Activated CD8-positive, alpha-beta T cell treated with anti-CD3 and anti-CD28 coated beads for 36 hours (primary cell): ENCODE data around the gene CREB1. TPM values are rescaled to one million over a fixed set of nuclear protein-coding genes. Genes with fewer than 3 reads are reported as not detected.
A peak's percentile ranks its signal among the peaks of the same experiment; 100 is the strongest.

Experiments
- ATAC-seq: fragments of 200-7000 bp; cut with Tn5 transposase; one replicate; pipeline ENCODE4 v1.10.0; 2021; ENCODE audit warnings: mild to moderate bottlenecking, moderate library complexity
- CTCF ChIA-PET: fragments of 350-600 bp; sonication (Branson Sonifier 250); formaldehyde crosslinking; loops from one replicate; lab custom pipeline; 2021; ENCODE audit warnings: antibody characterized with exemption; lab: Charles Lee
- POLR2A ChIA-PET: fragments of 350-600 bp; sonication (Branson Sonifier 250); formaldehyde crosslinking; loops from one replicate; lab custom pipeline; 2021; ENCODE audit warnings: antibody characterized with exemption; lab: Charles Lee
- DNase-seq: peaks from one replicate; pipeline ENCODE4 v3.0.0-alpha.2; 2020
- H3K27ac Mint-ChIP-seq: one replicate; pipeline ENCODE4 v1.8.0; 2021; ENCODE audit warnings: mild to moderate bottlenecking, mixed read lengths
- H3K27me3 Mint-ChIP-seq: one replicate; pipeline ENCODE4 v1.8.0; 2021; ENCODE audit warnings: mixed read lengths
- H3K36me3 Mint-ChIP-seq: one replicate; pipeline ENCODE4 v1.8.0; 2021; ENCODE audit warnings: low read depth, mixed read lengths
- H3K4me1 Mint-ChIP-seq: one replicate; pipeline ENCODE4 v1.8.0; 2021; ENCODE audit warnings: low read depth, mixed read lengths
- H3K4me3 Mint-ChIP-seq: one replicate; pipeline ENCODE4 v1.8.0; 2021; ENCODE audit warnings: mild to moderate bottlenecking, moderate library complexity, mixed read lengths
- H3K9me3 Mint-ChIP-seq: one replicate; pipeline ENCODE4 v1.8.0; 2021; ENCODE audit warnings: mixed read lengths
- intact Hi-C: fragments of 100-400 bp; cut with micrococcal nuclease; formaldehyde crosslinking; loops from one replicate; pipeline ENCODE4 v1.10.0; 2022
- total RNA-seq, 2 experiments: library from RNA; stranded (reverse); gene quantifications; one replicate each; pipeline ENCODE4 v1.2.3, GENCODE V29; 2021
- TF ChIP-seq, protein P1 (sequence below): fragments of 200-600 bp; IDR thresholded peaks from one replicate; pipeline ENCODE4 v1.8.0; 2022; ENCODE audit warnings: antibody characterized with exemption, mild to moderate bottlenecking

The CREB1 gene
- total RNA-seq, 2 experiments from 2014 or later: 92.8 to 95.8 TPM

DNA sequence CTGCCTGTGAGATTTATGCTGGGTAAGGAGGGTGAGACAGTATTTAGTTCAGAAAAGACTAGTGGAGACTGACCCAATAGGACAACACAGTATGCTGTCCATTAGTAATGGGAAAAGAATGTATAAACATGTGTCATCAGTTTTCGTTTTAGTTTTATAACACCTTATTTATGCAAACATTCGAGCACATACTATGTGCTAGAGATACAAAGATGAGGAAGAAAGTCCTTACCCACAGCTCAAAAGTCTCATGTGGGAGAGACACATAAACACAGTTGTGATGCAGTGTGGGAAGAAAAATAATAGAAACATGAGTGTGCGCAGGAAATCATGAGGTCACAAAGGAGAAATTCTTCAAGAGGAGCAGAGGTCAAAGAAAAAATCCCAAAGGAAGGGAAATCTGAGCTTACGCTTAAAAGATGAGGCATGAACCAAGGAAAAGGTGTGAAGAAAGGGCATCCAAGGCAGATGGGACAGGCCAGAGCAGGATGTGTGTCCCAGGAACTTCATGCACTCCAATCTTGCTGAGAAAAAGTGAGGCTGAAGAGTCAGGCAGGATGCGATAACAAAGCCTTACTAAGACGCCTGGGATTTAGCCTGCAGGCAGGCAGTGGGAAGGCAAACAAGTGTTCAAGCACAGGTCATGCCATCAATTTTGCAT, 87.4 kb downstream of the CREB1 start:
- no peak for ATAC-seq
- TF ChIP-seq, protein P1, sequence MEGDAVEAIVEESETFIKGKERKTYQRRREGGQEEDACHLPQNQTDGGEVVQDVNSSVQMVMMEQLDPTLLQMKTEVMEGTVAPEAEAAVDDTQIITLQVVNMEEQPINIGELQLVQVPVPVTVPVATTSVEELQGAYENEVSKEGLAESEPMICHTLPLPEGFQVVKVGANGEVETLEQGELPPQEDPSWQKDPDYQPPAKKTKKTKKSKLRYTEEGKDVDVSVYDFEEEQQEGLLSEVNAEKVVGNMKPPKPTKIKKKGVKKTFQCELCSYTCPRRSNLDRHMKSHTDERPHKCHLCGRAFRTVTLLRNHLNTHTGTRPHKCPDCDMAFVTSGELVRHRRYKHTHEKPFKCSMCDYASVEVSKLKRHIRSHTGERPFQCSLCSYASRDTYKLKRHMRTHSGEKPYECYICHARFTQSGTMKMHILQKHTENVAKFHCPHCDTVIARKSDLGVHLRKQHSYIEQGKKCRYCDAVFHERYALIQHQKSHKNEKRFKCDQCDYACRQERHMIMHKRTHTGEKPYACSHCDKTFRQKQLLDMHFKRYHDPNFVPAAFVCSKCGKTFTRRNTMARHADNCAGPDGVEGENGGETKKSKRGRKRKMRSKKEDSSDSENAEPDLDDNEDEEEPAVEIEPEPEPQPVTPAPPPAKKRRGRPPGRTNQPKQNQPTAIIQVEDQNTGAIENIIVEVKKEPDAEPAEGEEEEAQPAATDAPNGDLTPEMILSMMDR: no peak
- H3K27ac Mint-ChIP-seq: peak overlapping the region; percentile 0
- peaks cover 27% of the 10 kb centered on the region for H3K4me1 Mint-ChIP-seq
- POLR2A ChIA-PET: interaction anchor here (1.0 kb wide), 1 partner anchor 9 kb away, joined by 3 read pairs; no protein-coding TSS in a partner anchor
- H3K36me3 Mint-ChIP-seq: peaks cover 64% of the 10 kb centered on the region
- no peak overlapping the region for H3K4me3 Mint-ChIP-seq
- intact Hi-C loops: no loop called here
- CTCF ChIA-PET: no interaction called here
- no peaks in the 10 kb centered on the region for H3K9me3 Mint-ChIP-seq
- no peak for DNase-seq
- H3K27me3 Mint-ChIP-seq: no peaks in the 10 kb centered on the region

DNA sequence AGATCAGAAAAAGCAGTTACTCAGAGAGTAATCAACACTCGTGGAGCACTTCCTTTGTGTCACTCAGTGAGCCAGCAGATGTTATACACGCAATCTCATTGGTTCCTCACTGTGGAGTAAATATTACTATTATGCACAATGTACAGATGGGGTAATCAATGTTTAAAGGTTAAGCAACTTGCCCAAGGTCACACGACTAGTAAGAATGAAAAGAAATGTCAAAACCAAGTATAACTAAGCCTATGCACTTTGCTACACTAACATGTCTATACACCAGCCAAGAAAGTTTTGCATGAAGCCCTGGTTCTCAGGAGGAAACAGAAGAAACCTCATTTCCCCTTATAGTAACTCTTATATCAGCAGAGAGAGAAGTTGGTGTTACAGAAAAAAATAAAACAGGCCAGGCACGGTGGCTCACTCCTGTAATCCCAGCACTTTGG, 90.0 kb downstream of the CREB1 start:
- Mint-ChIP-seq H3K9me3 (no peaks in the 10 kb centered on the region), H3K4me3 (no peak overlapping the region), H3K27me3 (no peaks in the 10 kb centered on the region), H3K36me3 (peaks cover 71% of the 10 kb centered on the region), H3K27ac (peak overlapping the region; percentile 56), H3K4me1 (peaks cover 44% of the 10 kb centered on the region)
- TF ChIP-seq, protein P1: no peak
- no peak for ATAC-seq
- no peak for DNase-seq
- CTCF ChIA-PET: no interaction called here
- POLR2A ChIA-PET: interaction anchor here (1.2 kb wide), 1 partner anchor 11 kb away, joined by 4 read pairs; no protein-coding TSS in a partner anchor
- intact Hi-C loops: loop anchor here (10.0 kb wide), 1 partner anchor 645 kb away; the partner anchor contains the start of gene PIKFYVE

DNA sequence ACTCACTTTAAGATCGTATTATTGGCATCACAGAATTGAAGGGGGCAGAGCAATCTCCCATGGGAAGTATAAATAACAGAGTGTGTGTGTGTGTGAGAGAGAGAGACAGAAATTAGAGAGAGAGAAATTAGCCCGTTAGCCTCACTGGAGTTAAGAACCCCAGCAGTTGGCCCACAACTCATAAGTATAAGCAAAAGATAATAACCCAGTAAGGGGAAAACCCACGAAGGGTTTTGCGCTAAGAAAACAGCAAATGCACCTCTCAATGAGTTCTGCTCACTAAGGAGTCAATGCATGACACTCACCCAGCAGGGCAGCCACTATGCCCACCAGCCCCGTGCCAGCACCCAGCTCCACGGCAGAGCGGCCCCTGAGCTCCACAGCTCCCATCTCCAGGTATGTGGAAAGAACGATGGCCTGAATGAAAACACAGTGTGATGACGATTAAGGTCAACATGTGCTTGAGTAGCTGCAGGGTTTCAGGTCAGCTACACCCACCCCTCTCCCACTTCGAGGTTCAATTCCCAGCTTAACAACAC, 91.8 kb downstream of the CREB1 start:
- ATAC-seq (no peak), DNase-seq (no peak)
- CTCF ChIA-PET: interaction anchor here (0.8 to 1.0 kb wide), 2 partner anchors 13 to 419 kb away, joined by 3 read pairs; no protein-coding TSS in a partner anchor
- no peaks in the 10 kb centered on the region for H3K9me3 Mint-ChIP-seq
- intact Hi-C loops: loop anchor here (10.0 kb wide), 1 partner anchor 643 kb away; the partner anchor contains the start of gene PIKFYVE
- peaks cover 42% of the 10 kb centered on the region for H3K4me1 Mint-ChIP-seq
- H3K4me3 Mint-ChIP-seq: peak overlapping the region; percentile 24
- POLR2A ChIA-PET: interaction anchor here (0.8 kb wide), 1 partner anchor 91 kb away, joined by 5 read pairs; the partner anchor contains the start of gene CREB1
- no peaks in the 10 kb centered on the region for H3K27me3 Mint-ChIP-seq
- TF ChIP-seq, protein P1: no peak
- peaks cover 64% of the 10 kb centered on the region for H3K36me3 Mint-ChIP-seq
- peak overlapping the region; percentile 77 for H3K27ac Mint-ChIP-seq

DNA sequence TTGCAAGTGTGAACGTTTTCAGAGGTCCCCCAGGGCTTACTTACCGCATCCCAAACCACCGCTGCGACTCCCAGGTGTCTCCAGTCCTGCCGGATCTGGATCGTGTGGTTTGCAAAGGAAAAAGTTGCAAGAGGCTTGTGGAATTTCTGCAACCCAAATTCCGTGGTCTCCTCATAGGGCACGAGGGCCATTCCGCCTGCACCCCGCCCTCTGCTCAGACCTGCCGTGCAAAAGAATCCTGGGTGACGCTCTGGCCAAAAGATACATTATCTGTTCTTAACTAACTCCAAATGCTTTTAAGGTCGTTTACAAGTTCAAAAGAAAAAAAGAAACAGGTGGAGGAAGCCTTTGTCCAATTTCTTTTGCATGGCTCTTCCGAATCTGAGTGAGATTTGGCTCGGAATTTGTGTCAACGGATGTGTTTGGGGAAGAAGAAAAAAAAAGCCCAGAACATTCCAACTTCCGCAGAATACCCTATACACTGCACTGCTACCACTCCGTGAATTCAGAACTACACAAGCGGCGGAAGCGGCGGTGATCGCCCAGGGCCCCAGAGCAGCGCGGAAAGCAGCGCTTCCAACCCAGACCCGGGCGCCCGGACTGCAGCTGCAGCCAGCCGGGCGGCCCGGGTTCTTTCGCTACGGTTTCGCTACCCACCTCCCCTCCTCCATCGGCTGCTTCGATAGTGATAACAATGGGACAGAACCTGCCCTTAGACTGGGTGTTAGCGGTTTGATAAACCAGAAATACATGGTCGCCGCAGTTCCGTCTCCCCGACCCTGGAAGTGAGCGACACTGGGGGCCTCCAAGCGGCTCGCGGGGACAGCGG, 94.6 kb downstream of the CREB1 start:
- DNase-seq (peak; percentile 77), ATAC-seq (peak; percentile 36)
- Mint-ChIP-seq H3K9me3 (no peaks in the 10 kb centered on the region), H3K36me3 (peaks cover 46% of the 10 kb centered on the region), H3K4me3 (peak overlapping the region; percentile 96), H3K27me3 (no peaks in the 10 kb centered on the region), H3K4me1 (peaks cover 48% of the 10 kb centered on the region), H3K27ac (peak overlapping the region; percentile 94)
- POLR2A ChIA-PET: interaction anchor here (0.6 to 4.4 kb wide), 13 partner anchors 9 to 144 kb away, joined by 3 to 45 read pairs (median 5); partner anchors contain the start of genes CCNYL1 and CREB1
- CTCF ChIA-PET: interaction anchor here (0.7 to 4.2 kb wide), 14 partner anchors 9 to 832 kb away, joined by 3 to 31 read pairs (median 3); partner anchors contain the start of genes CCNYL1 and CREB1
- TF ChIP-seq, protein P1: no peak
- intact Hi-C loops: loop anchor here (2.0 to 10.0 kb wide), 5 partner anchors 64 to 640 kb away; partner anchors contain the start of genes CCNYL1, CREB1 and PIKFYVE
